ENCODE results near the gene CX3CR1. TPM values are rescaled to one million over a fixed set of nuclear protein-coding genes. Genes with fewer than 3 reads are reported as not detected.
"Not testable (repeated sequence)": the region's sequence is repeated elsewhere in the genome, so short reads cannot be mapped to it uniquely, and the experiment has no call there.

The CX3CR1 gene
- total and polyA plus RNA-seq, 2 experiments from 2014 or later: not detected

GRCh38 chr3:39232859-39233258 is 47.0 kb downstream of the CX3CR1 start:
- no peaks in the 10 kb centered on the region for H4K20me1 ChIP-seq (ENCODE audit: insufficient read depth)
- no peak overlapping the region for H2AFZ ChIP-seq
- H3K9me3 ChIP-seq (ENCODE audit: low read depth): no peaks in the 10 kb centered on the region
- H3K4me1 ChIP-seq (ENCODE audit: insufficient read depth): no peaks in the 10 kb centered on the region
- H3K79me2 ChIP-seq (ENCODE audit: insufficient read depth): no peaks in the 10 kb centered on the region
- in situ Hi-C loops (cut with MboI): no loop called here
- no peak overlapping the region for H3K4me3 ChIP-seq
- H3K4me2 ChIP-seq (ENCODE audit: unreplicated experiment): no peak overlapping the region
- H3K36me3 ChIP-seq (ENCODE audit: low read depth): no peaks in the 10 kb centered on the region
- H3K9me2 ChIP-seq (ENCODE audit: insufficient read depth): no peaks in the 10 kb centered on the region
- H3F3A ChIP-seq (ENCODE audit: insufficient read depth): no peaks in the 10 kb centered on the region
- no peak overlapping the region for H3K9ac ChIP-seq
- 21 to 27% methylated on average over 3 of the region's 3 CpGs for WGBS, 2 experiments (ENCODE audit: low coverage in 1 of 2, low lambda C conversion rate in 2 of 2, missing lambda C conversion rate in 2 of 2)
- peaks cover 18% of the 10 kb centered on the region; the same call in 1 of the 2 replicates for H3K27me3 ChIP-seq (replicated peaks; ENCODE audit: insufficient read depth)
- no peak overlapping the region for H3K27ac ChIP-seq
- no peak for DNase-seq
- TF ChIP-seq EZH2phosphoT487 (IDR thresholded peaks at IDR 0.05; ENCODE audit: insufficient read depth, low read depth) (no peak), EZH2 (IDR thresholded peaks at IDR 0.05; ENCODE audit: insufficient read depth, poor library complexity, severe bottlenecking) (no peak)

GRCh38 chr3:39230453-39230852 is 49.4 kb downstream of the CX3CR1 start:
- WGBS, 2 experiments (ENCODE audit: low coverage in 1 of 2, low lambda C conversion rate in 2 of 2, missing lambda C conversion rate in 2 of 2): 26 to 32% methylated on average over 1 of the region's 1 CpG
- Histone ChIP-seq H3K36me3 (ENCODE audit: low read depth) (no peaks in the 10 kb centered on the region), H3K9ac (no peak overlapping the region), H3K4me3 (no peak overlapping the region), H3K27me3 (replicated peaks; ENCODE audit: insufficient read depth) (peaks cover 18% of the 10 kb centered on the region; the same call in 1 of the 2 replicates), H3K9me2 (ENCODE audit: insufficient read depth) (no peaks in the 10 kb centered on the region), H3K4me1 (ENCODE audit: insufficient read depth) (no peaks in the 10 kb centered on the region), H3K9me3 (ENCODE audit: low read depth) (no peaks in the 10 kb centered on the region), H4K20me1 (ENCODE audit: insufficient read depth) (no peaks in the 10 kb centered on the region), H3K79me2 (ENCODE audit: insufficient read depth) (no peaks in the 10 kb centered on the region), H3K4me2 (ENCODE audit: unreplicated experiment) (no peak overlapping the region), H2AFZ (no peak overlapping the region), H3K27ac (no peak overlapping the region), H3F3A (ENCODE audit: insufficient read depth) (no peaks in the 10 kb centered on the region)
- in situ Hi-C loops (cut with MboI): no loop called here
- TF ChIP-seq EZH2 (IDR thresholded peaks at IDR 0.05; ENCODE audit: insufficient read depth, poor library complexity, severe bottlenecking): no peak
- TF ChIP-seq EZH2phosphoT487 (IDR thresholded peaks at IDR 0.05; ENCODE audit: insufficient read depth, low read depth): no peak
- no peak for DNase-seq

GRCh38 chr3:39228496-39228895 is 51.3 kb downstream of the CX3CR1 start:
- Histone ChIP-seq H3F3A (ENCODE audit: insufficient read depth) (no peaks in the 10 kb centered on the region), H3K27me3 (replicated peaks; ENCODE audit: insufficient read depth) (peaks cover 20% of the 10 kb centered on the region), H3K9me3 (ENCODE audit: low read depth) (no peaks in the 10 kb centered on the region), H3K27ac (no peak overlapping the region), H4K20me1 (ENCODE audit: insufficient read depth) (no peaks in the 10 kb centered on the region), H3K36me3 (ENCODE audit: low read depth) (no peaks in the 10 kb centered on the region), H3K9ac (no peak overlapping the region), H3K4me3 (no peak overlapping the region), H2AFZ (no peak overlapping the region), H3K4me2 (ENCODE audit: unreplicated experiment) (no peak overlapping the region), H3K79me2 (ENCODE audit: insufficient read depth) (no peaks in the 10 kb centered on the region), H3K9me2 (ENCODE audit: insufficient read depth) (no peaks in the 10 kb centered on the region), H3K4me1 (ENCODE audit: insufficient read depth) (no peaks in the 10 kb centered on the region)
- DNase-seq: no peak
- in situ Hi-C loops (cut with MboI): no loop called here
- TF ChIP-seq EZH2phosphoT487 (IDR thresholded peaks at IDR 0.05; ENCODE audit: insufficient read depth, low read depth) (no peak), EZH2 (IDR thresholded peaks at IDR 0.05; ENCODE audit: insufficient read depth, poor library complexity, severe bottlenecking) (no peak)
- 44 to 56% methylated on average over 3 to 4 of the region's 4 CpGs for WGBS, 2 experiments (ENCODE audit: low coverage in 1 of 2, low lambda C conversion rate in 2 of 2, missing lambda C conversion rate in 2 of 2)

GRCh38 chr3:39227596-39227995 is 52.2 kb downstream of the CX3CR1 start:
- DNase-seq; H3K36me3 ChIP-seq (ENCODE audit: low read depth); H3K4me1 ChIP-seq (ENCODE audit: insufficient read depth); H3K9me2 ChIP-seq (ENCODE audit: insufficient read depth); H3K9ac ChIP-seq; H3F3A ChIP-seq (ENCODE audit: insufficient read depth); H3K4me3 ChIP-seq; H2AFZ ChIP-seq; H3K4me2 ChIP-seq (ENCODE audit: unreplicated experiment); H4K20me1 ChIP-seq (ENCODE audit: insufficient read depth); H3K79me2 ChIP-seq (ENCODE audit: insufficient read depth); H3K9me3 ChIP-seq (ENCODE audit: low read depth); H3K27ac ChIP-seq; in situ Hi-C loops (cut with MboI): not testable (repeated sequence)
- peaks cover 20% of the 10 kb centered on the region for H3K27me3 ChIP-seq (replicated peaks; ENCODE audit: insufficient read depth)
- WGBS, 2 experiments (ENCODE audit: low coverage in 1 of 2, low lambda C conversion rate in 2 of 2, missing lambda C conversion rate in 2 of 2): 93% methylated on average over 23 of the region's 32 CpGs; no CpG with 5 or more reads in 1 of the 2 experiments

GRCh38 chr3:39226106-39226741 is 53.6 kb downstream of the CX3CR1 start:
- Histone ChIP-seq H3K4me2 (ENCODE audit: unreplicated experiment) (no peak overlapping the region), H3K79me2 (ENCODE audit: insufficient read depth) (no peaks in the 10 kb centered on the region), H3K36me3 (ENCODE audit: low read depth) (no peaks in the 10 kb centered on the region), H3K27me3 (replicated peaks; ENCODE audit: insufficient read depth) (peaks cover 29% of the 10 kb centered on the region), H3K9ac (no peak overlapping the region), H4K20me1 (ENCODE audit: insufficient read depth) (no peaks in the 10 kb centered on the region), H3K9me3 (ENCODE audit: low read depth) (no peaks in the 10 kb centered on the region), H3K4me3 (no peak overlapping the region), H3K9me2 (ENCODE audit: insufficient read depth) (no peaks in the 10 kb centered on the region), H2AFZ (no peak overlapping the region), H3K27ac (no peak overlapping the region), H3K4me1 (ENCODE audit: insufficient read depth) (no peaks in the 10 kb centered on the region), H3F3A (ENCODE audit: insufficient read depth) (no peaks in the 10 kb centered on the region)
- in situ Hi-C loops (cut with MboI): no loop called here
- DNase-seq: no peak
- WGBS, 2 experiments (ENCODE audit: low coverage in 1 of 2, low lambda C conversion rate in 2 of 2, missing lambda C conversion rate in 2 of 2): 24 to 40% methylated on average over 3 of the region's 3 CpGs
- TF ChIP-seq EZH2phosphoT487 (IDR thresholded peaks at IDR 0.05; ENCODE audit: insufficient read depth, low read depth) (no peak), EZH2 (IDR thresholded peaks at IDR 0.05; ENCODE audit: insufficient read depth, poor library complexity, severe bottlenecking) (no peak)

Measured in GM23248 (cell line).